GM19397 (cell line): ENCODE measurements around the gene SPAG17.
A peak's percentile ranks its signal among the peaks of the same experiment; 100 is the strongest.

Experiments used
- ATAC-seq: cut with Tn5 transposase; IDR thresholded peaks from one replicate; pipeline ENCODE4 v1.9.1; 2021; ENCODE audit warnings: mild to moderate bottlenecking, moderate library complexity; ENCODE audit not compliant: unreplicated experiment

The SPAG17 gene

GRCh38 chr1:118081387-118081786 lies 103.6 kb downstream of the SPAG17 start:
- ATAC-seq = peak; percentile 64

GRCh38 chr1:118077331-118078045 lies 107.5 kb downstream of the SPAG17 start:
- no peak for ATAC-seq

- no peak for ATAC-seq
These were observed 109.9 kb downstream of the SPAG17 start for GRCh38 chr1:118075116-118075515.

GRCh38 chr1:118073648-118074435 lies 111.2 kb downstream of the SPAG17 start:
- no peak for ATAC-seq

GRCh38 chr1:118049981-118050380 lies 135.0 kb downstream of the SPAG17 start:
- no peak for ATAC-seq

GRCh38 chr1:118047650-118048224 lies 137.3 kb downstream of the SPAG17 start:
- no peak for ATAC-seq

GRCh38 chr1:118047006-118047649 lies 137.9 kb downstream of the SPAG17 start:
- ATAC-seq = no peak

DNA sequence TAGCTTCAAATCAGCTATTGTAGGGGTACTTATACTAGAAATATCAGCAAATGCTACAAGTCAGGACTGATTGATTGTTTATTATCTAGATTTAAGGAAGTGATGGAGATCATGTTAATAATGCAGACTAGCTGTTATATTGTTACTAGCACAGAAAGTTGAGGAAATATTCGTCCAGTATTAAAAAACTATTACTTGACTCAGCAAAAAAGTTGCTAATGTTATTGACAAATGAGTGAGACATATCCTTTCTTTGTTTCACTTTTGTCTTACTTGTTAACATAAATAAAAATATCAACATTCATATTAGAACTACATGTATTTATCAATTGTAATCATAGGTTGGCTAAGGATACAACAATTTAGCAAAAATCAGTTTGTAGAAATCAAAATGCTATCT lies 141.4 kb downstream of the SPAG17 start:
- ATAC-seq = no peak

- no peak for ATAC-seq
These were observed 142.5 kb downstream of the SPAG17 start for GRCh38 chr1:118042501-118042900.

DNA sequence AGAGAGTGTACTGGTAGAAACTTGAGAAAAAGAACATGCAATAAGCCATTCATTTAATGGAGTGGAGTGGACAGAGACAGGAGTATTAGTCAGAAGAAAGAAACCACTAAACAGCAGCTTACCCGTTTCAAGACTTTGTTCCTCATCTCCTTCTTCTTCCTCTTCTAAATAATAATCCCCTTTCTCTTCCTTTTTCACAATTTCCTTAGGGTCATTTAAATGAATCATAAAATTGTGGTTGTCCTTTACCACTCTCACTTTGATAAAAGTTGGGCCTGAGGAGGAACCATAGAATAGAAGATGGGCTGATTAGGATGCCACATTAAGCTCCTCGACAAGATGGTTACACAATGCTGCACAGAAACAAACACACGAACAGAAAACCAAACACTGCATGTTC lies 145.9 kb downstream of the SPAG17 start:
- ATAC-seq = no peak

DNA sequence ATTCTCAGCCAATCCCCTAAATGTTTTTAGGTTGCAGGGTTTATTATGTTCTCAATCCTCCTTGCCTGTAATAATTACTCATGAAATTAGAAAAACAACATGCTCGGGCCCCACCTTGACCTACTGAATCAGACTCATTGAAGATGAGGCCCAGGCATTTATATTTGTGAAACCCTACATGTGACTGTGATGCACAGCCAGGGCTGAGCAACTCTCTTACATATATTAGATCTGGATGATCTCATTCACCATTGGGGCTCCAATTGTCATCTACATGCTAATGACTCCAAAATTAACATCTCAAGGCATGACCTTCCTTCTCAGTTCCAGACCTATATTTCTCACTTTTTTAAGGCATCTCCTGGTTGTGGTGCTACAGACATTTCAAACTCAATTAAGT lies 152.1 kb downstream of the SPAG17 start:
- ATAC-seq = no peak

DNA sequence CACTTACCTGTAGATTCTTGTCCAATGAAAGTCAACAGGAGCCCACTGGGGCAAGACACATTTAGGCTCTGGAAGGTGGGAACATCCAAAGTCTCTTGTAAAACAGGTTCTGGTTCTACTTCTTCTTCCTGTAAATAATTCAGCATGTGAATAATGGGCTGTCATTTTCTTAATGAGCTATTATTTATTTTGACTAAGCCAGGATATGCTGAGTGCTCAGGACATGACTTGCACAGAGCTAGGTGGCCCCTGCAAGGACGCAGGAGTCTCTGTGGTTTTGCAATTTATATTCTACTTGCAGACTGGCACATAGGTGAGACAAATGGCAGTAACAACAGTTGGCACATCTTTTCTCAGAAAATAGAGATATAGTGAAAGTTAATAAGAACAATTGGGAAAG lies 156.8 kb downstream of the SPAG17 start:
- no peak for ATAC-seq

DNA sequence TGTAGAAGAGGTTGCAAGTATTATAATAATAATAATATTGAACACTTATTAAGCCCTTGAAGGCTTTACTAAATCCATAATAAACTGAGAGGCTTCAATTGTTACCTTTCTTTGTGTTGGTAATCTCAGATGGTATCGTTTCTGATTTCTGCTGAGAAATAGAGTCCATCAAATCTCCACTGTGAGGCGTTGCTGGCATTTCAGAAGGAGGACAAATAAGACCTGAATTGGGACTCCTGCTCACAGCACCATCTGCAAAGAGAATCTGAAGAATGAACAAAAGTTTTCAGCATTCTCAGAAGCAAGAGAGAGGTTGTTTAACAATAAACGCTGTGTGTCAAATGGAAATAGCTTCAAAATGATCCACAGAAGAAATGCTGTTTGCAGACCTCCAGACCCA lies 161.8 kb downstream of the SPAG17 start:
- no peak for ATAC-seq

- ATAC-seq = no peak
These were observed 163.4 kb downstream of the SPAG17 start for GRCh38 chr1:118021668-118022067.

DNA sequence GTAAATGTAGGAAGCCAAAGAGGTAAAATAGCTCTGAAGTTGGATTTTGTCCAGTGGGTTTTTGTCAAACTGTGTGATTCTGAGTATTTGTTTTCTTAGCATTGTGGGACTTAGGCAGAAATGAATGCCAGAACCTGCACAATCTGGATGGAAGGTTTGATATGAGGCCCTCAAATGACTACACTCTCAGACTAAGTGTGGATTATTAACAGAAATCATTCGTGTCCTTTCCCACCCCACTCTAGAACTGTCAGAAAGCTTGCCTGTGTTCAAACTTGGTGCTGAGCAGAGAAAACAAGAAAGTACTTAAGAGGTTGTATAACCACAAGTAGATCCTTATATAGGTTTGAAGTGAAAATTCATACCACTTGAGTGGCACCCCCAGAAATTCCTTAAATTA lies 167.0 kb downstream of the SPAG17 start:
- no peak for ATAC-seq

DNA sequence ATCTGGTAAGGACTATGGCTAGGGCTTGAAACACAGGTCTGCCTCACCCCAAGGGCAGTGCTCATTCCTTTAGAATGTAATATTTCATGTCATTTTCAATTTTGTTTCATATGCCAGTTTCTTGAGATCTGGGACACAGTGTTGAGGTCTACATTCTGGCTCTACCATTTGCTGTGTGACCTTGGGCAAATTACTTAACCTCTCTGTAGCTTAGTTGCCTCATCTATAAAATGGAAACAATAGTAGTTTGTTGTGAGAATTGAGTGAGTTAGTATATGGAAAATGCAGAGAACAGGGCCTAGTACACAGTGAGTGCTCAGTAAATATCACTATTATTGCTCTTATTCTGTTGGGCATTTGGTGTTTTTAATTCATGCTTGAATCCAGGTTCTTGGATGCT lies 171.1 kb downstream of the SPAG17 start:
- no peak for ATAC-seq

DNA sequence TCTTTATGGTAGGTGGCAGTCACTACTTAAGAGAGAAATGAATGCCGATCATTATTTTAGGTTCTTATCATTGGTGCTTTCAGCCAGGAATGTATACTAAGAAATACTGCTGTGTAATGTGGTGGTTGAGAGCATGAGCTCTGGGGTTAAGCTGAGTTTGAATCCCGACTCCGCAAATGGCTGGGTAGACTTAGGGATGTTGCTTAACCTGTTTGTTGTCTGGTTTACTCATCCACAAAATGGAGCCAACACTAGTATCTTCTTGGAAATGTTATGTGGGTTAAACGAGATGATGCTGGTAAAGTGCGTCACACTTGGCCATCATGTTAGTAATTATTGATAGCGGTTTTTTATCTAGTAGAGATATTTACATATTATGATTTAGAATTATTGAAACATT lies 171.7 kb downstream of the SPAG17 start:
- no peak for ATAC-seq

DNA sequence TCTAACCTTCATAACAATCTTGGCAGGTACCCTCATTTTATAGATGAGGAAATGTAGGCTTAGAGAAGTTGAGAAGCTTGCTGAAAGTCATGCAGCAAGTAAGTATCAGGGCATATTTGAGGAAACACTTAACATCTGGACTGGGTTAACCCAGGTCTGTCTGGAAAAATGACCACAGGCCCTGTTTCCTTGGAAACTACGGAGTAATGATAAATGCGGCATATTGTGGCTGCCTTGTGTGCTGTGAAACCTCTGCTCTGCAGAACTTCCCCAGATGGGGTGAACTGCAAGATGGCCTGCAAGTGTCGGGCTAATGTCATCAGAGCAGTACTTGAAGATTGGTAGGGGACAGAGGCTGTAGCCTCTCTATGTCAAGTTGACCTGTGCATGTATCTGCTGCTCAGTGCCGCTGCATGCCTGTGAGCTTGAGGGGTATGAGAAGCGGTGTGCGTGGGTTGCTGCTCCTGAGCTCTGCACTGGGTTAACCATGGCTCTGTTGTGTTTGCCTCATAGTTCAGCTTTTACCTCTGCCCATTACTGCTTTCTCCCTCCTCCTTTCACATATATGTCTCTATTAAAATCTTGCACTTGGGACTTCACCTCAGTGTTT lies 172.4 kb downstream of the SPAG17 start:
- no peak for ATAC-seq

DNA sequence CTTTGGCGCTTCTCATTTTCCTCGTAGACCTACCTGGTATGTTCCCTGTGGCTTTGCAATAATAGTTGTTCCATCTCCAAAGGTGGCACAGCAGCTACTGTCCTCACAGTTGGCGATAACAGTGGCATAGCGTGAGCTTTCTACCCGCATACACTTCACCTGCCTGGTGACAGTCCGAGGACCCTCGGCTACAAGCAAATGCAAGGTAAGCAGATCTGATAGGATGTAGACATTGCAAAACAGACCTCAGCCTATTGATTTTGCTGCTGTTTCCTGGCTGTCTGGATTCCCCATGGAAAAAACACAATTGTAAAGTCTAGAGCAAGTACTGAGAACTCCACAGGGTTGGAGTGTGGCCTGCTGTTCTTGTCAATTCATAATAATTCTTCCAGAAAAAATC lies 177.0 kb downstream of the SPAG17 start:
- no peak for ATAC-seq

- no peak for ATAC-seq
These were observed 177.6 kb downstream of the SPAG17 start for GRCh38 chr1:118007391-118007790.

DNA sequence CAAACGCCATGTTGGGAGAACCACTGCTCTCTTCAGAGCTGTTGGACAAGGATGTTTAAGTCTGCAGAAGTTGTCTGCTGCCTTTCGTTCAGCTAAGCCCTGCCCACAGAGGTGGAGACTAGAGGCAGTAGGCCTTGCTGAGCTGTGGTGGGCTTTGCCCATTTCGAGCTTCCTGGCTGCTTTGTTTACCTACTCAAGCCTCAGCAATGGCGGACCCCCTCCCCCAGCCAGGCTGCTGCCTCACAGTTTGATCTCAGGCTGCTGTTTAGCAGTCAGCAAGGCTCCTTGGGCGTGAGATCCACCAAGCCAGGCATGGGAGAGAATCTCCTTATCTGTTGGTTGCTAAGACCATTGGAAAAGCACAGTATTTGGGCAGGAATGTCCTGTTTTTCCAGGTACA lies 180.7 kb downstream of the SPAG17 start:
- no peak for ATAC-seq
